ENCODE measurements around the gene C11orf42. TPM values are rescaled to one million over a fixed set of nuclear protein-coding genes. Genes with fewer than 3 reads are reported as not detected.

Gene C11orf42
- total and polyA plus RNA-seq, 3 donors from 2014 or later: 10.1 to 38.5 (median 28.9) TPM

DNA sequence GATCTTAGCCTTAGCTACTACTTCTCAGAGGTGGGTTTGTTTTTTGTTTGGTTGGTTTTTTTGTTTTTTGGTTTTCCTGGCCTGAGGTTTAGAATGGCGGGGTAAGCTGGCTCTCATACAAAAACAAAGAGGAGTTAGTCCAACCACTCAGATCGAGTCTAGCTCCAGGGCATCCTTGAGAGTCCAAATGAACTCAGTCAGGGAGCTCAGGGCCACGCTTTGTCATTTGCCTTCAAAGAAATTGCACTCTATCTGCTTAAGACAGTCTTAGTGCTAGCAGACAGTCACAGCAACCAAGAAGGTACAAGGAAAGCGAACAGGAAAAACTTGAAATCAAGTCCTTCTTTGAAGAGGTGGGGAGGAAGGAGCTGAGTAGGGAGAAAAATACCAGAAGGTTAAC is 11.1 kb downstream of the C11orf42 start:
- TF ChIP-seq, protein P1, sequence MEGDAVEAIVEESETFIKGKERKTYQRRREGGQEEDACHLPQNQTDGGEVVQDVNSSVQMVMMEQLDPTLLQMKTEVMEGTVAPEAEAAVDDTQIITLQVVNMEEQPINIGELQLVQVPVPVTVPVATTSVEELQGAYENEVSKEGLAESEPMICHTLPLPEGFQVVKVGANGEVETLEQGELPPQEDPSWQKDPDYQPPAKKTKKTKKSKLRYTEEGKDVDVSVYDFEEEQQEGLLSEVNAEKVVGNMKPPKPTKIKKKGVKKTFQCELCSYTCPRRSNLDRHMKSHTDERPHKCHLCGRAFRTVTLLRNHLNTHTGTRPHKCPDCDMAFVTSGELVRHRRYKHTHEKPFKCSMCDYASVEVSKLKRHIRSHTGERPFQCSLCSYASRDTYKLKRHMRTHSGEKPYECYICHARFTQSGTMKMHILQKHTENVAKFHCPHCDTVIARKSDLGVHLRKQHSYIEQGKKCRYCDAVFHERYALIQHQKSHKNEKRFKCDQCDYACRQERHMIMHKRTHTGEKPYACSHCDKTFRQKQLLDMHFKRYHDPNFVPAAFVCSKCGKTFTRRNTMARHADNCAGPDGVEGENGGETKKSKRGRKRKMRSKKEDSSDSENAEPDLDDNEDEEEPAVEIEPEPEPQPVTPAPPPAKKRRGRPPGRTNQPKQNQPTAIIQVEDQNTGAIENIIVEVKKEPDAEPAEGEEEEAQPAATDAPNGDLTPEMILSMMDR (IDR thresholded peaks at IDR 0.05): no peak
- TF ChIP-seq POLR2A (IDR thresholded peaks at IDR 0.05): no peak
- no peak overlapping the region for H3K27ac ChIP-seq
- no peak overlapping the region for H3K4me3 ChIP-seq
- DNase-seq: no peak
- no peaks in the 10 kb centered on the region for H3K36me3 ChIP-seq (ENCODE audit: low read depth, missing control alignments)
- no peaks in the 10 kb centered on the region for H3K4me1 ChIP-seq
- intact Hi-C loops (cut with DNase I; ENCODE audit: low total_unique reads): no loop called here
- H3K9me3 ChIP-seq: no peaks in the 10 kb centered on the region
- 86 to 89% methylated on average over 4 of the region's 4 CpGs for WGBS, 2 donors
- H3K27me3 ChIP-seq: no peaks in the 10 kb centered on the region

DNA sequence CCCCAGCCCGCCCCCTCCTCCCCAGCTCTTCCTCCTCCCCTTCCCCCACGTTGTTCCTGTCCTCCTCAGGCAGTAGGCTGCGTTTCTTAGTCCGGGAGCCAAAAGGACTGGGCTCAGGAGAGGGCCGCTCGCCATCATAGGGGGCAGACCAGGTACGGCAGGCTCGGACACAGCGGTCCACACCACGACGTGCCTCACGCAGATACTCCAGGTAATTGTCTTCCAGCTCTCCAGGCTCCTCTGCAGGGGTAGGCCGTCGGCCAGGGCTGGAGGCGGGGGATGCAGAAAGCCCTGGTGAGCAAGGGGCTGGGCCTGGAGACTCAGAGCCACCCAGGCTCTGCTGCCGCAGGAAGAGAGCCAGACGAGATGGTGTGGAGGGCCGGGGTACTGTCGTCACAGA is 12.4 kb downstream of the C11orf42 start:
- Histone ChIP-seq H3K4me1 (no peaks in the 10 kb centered on the region), H3K9me3 (no peaks in the 10 kb centered on the region), H3K4me3 (no peak overlapping the region), H3K27me3 (no peaks in the 10 kb centered on the region), H3K27ac (no peak overlapping the region), H3K36me3 (ENCODE audit: low read depth, missing control alignments) (no peaks in the 10 kb centered on the region)
- intact Hi-C loops (cut with DNase I; ENCODE audit: low total_unique reads): no loop called here
- TF ChIP-seq, protein P1 (IDR thresholded peaks at IDR 0.05): no peak
- no peak for TF ChIP-seq POLR2A (IDR thresholded peaks at IDR 0.05)
- no peak for DNase-seq
- WGBS, 2 donors: 88 to 89% methylated on average over 14 to 19 of the region's 19 CpGs

DNA sequence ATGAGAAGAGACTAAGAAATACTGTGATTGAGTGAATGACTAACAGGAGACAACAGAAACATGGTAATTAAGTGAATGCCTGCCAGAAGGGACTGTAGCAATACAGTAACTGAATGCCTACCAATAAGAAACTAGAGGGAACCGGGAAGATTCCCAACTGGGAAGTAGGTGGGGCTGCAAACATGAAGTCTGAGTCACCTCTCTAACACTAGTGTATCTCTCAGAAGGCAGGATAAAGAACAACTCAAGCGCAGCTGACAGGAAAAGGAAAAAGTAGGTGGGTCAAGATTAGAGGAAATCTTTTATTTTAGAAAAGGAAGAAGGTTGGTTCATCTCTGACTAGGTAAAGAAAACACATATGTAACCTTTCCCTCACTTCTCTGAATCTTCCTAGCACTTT is 14.0 kb downstream of the C11orf42 start:
- H3K4me3 ChIP-seq: no peak overlapping the region
- no peaks in the 10 kb centered on the region for H3K4me1 ChIP-seq
- H3K27ac ChIP-seq: no peak overlapping the region
- no peak for TF ChIP-seq POLR2A (IDR thresholded peaks at IDR 0.05)
- TF ChIP-seq, protein P1 (IDR thresholded peaks at IDR 0.05): no peak
- no peaks in the 10 kb centered on the region for H3K27me3 ChIP-seq
- no peaks in the 10 kb centered on the region for H3K9me3 ChIP-seq
- WGBS, 2 donors: 64 to 76% methylated on average over 2 of the region's 2 CpGs
- intact Hi-C loops (cut with DNase I; ENCODE audit: low total_unique reads): no loop called here
- H3K36me3 ChIP-seq (ENCODE audit: low read depth, missing control alignments): no peaks in the 10 kb centered on the region
- no peak for DNase-seq

DNA sequence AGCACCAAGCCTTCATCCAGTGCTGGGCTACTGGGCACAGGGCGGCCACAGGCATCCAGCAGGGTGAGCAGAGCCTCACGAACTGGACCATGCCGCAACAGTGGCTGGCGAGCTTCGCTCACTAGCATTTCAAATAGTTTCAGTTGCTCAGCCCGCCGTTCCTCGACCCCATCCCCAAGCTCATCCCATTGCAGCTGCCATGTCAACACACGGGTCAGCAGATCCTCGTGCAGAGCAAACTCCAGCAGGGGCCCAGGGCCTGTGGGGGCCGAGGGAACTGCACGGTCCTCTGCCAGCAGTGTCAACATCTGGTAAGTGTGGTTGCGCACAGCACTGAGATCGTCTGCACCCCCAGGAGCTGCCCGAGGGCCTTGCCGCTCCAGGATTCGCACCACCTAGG is 18.5 kb downstream of the C11orf42 start:
- 96 to 97% methylated on average over 16 to 17 of the region's 17 CpGs for WGBS, 2 donors
- TF ChIP-seq POLR2A (IDR thresholded peaks at IDR 0.05): no peak
- TF ChIP-seq, protein P1 (IDR thresholded peaks at IDR 0.05): no peak
- Histone ChIP-seq H3K4me1 (no peaks in the 10 kb centered on the region), H3K27me3 (no peaks in the 10 kb centered on the region), H3K36me3 (ENCODE audit: low read depth, missing control alignments) (no peaks in the 10 kb centered on the region), H3K27ac (no peak overlapping the region), H3K9me3 (no peaks in the 10 kb centered on the region), H3K4me3 (no peak overlapping the region)
- no peak for DNase-seq
- intact Hi-C loops (cut with DNase I; ENCODE audit: low total_unique reads): no loop called here

DNA sequence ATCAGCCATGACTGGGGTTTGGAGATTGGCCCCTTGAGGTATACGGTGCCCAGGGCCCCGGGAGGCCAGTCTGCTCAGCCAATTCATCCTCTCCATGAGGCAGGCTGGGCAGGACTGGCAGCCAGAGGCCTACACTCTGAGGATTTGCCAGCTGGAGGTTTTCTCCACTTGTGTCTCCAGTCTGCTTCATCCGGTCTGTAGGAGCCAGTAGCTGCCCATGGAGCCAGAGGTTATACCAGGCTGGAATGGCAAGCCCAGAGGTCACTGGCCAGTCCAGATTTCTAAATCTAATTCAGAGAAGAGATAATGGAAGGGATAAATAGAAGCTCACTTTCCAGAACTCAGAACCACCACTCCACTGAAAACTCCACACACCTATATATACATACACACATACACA is 19.1 kb downstream of the C11orf42 start:
- H3K36me3 ChIP-seq (ENCODE audit: low read depth, missing control alignments): no peaks in the 10 kb centered on the region
- intact Hi-C loops (cut with DNase I; ENCODE audit: low total_unique reads): no loop called here
- TF ChIP-seq, protein P1 (IDR thresholded peaks at IDR 0.05): no peak
- no peak for TF ChIP-seq POLR2A (IDR thresholded peaks at IDR 0.05)

More for the DNA sequence above, 19.1 kb downstream of the C11orf42 start:
- H3K4me3 ChIP-seq: no peak overlapping the region
- H3K27me3 ChIP-seq: no peaks in the 10 kb centered on the region
- 93 to 100% methylated on average over 3 of the region's 3 CpGs for WGBS, 2 donors
- DNase-seq: no peak
- no peaks in the 10 kb centered on the region for H3K9me3 ChIP-seq
- no peaks in the 10 kb centered on the region for H3K4me1 ChIP-seq
- no peak overlapping the region for H3K27ac ChIP-seq

All from testis (tissue), 3 donors.